NCI-H146 (cell line): ENCODE measurements around the gene MEI1.

ENCODE experiments used
- DNase-seq: peaks from one replicate; lab custom pipeline; 2025; lab: John Stamatoyannopoulos, UW

The MEI1 gene

DNA sequence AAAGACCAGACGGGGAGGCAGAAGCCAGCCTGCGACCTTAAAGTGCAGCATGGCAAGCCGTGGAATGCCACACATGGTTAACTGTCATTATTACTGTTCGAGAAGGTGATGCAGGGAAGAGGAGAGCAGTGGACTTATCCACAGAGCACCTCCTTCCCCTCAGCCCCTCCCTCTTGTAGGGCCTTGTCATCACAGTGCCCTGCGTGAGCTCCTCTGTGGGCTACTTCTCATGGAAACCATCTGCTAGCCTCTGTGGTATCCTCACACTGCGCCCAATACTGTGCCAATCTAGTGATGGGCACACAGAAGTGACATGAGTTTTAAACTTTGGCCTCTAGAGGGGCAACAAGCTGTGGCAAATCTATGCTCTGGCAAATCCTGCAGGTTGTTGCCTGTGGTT lies 83.0 kb downstream of the MEI1 start:
- no peak for DNase-seq

- no peak for DNase-seq
These were observed 83.4 kb downstream of the MEI1 start for GRCh38 chr22:41782751-41783150.

DNA sequence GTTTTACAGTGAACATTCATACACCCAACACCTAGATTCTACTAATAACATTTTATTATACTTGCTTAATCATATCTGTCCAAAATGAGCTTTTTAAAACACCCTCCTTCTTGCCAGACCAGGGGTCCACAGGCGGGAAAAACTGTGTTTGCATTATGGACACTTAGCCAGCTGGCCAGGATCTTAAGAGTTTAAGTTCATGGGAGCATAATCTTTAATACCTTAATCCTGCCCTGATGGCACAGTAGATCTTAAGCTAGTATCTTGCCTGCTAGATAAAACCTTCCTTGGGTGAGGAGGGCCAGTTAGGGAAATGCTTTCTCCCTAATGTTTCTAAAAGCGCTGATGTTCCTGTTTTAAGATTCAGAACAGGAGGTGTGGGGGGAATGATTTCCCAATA lies 88.0 kb downstream of the MEI1 start:
- DNase-seq, result no peak

GRCh38 chr22:41793871-41794270 lies 94.6 kb downstream of the MEI1 start:
- no peak for DNase-seq

DNA sequence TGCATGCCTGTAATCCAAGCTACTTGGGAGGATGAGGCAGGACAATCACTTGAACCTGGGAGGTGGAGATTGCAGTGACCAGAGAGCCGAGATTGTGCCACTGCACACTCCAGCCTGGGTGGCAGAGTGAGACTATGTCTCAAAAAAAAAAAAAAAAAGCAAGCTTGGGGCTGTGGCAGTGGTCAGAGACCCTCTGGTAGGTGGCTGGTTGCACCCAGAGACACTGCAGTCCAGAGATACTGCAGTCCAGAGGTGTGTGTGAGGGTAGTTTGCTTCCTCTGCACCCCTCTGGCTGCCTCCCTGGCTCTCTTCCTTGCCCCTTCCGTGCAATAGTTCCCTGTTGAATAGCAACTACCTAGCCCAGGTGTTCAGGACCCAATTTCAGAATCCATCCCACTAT lies 99.4 kb downstream of the MEI1 start:
- no peak for DNase-seq

DNA sequence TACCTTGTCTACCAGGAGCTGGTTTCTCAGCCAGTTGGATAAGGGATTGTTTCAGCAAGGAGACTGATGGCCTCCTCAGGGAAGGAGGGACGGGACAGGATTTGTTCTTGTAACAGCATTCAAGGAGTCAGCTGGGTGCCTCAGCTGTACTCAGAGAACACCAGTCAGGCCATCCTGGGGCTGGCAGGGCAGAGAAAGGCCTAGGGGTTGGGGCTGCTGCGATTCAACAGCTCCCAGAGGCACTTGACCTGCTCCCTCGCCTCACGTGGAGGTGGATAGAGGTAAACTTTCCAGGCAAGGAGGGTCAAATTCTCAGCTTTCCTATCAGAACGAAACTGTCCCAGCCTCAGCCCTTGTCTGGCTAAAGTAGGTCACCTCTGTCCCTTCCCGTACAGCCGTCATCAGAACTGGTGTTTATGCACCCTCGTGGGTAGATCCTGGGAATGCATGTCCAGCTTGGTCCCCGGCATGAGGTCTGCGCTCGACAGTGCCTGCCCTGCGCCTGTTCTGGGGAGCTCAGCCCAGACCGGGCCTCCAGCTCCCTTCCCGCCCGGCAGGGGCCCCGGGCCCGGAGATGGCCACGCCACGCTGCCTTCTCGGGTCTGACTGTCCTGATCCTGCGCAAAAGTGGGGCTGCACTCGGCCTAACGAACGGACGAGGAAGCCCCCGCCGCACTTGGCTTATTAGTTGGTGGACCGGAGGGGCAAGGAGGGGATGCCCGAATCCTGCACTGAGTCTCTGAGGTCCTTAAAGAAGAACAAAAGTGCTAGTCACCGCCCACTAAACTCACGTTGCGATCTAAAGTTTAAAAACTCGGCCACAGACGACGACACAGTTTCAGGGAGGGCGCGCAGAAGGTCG lies 100.4 kb downstream of the MEI1 start:
- DNase-seq, result peak; percentile 31

DNA sequence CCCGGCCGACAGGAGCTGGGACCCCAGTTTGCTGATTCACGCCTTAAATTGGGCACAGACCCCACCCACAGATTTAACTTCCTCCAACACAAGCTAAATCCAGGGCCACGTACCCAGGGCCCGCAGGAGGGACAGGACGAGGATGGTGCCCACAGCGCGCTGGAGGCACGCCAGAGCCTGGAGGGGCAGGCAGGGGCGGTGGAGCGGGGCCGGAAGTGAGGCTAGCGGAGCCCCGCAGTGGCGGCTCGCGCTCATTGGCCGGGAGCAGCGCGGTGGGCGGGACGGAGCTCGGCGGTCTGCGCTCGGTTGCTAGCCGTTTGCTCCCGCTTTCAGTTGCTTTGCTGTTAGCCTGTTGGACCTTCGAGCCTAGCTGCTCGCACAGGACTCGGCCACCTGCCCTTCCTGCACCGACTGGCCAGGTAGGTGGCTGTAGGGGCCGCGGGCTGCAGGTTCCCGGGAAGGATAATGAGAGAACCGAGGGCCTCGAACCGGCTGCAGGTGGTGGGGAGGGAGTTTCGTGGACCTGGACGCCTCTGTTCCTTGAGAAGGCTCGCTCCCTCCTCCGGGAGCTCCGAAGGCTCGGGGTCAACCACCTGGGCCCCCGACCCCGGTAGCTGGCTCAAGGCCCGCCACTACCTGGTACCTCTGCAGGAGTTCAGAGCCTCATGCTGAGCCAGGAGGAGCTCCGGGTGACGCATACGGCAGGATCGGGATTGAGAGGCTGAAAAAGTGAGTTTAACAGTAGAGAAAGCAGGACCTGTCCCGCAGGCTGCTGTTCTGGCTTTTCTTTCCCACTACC lies 101.2 kb downstream of the MEI1 start, which contains the start of gene CCDC134:
CCDC134 (plus strand) TSS at position 332 of the 799 bp plus-strand sequence. CDS start 8,212 bp downstream, outside the sequence.
- DNase-seq, result peak; percentile 84

DNA sequence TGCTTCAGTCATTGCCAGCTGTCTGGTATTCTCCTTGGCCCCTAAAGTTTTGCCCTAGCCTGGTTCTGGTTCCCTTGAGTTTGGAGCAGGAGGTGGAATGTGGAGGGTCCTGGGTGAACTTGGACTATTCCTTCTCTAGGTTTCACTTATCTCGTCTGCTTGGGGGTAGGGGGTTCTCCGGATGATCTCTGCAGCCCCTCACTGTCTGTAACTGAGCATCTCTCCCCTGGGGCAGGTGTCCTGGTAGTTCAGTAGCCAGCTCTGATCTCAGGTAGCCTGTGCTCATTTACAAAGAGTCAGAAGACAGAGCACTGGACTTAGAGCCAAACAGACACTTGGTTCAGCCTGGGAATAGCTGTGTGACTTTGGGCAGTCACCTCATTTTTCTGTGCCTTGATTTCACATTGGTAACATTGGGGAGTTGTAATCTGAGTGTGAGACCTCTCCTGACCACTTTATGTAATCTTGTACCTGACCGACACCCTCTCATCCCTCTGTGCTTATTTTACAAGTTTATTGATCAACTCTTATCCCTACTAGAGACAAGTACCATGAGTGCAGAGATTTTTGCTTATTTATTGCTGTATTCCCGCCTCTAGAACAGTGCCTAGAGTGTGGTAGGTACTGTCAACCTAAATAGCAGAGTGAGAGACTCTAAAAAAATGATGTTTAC lies 102.0 kb downstream of the MEI1 start:
- DNase-seq, result peak; percentile 6

DNA sequence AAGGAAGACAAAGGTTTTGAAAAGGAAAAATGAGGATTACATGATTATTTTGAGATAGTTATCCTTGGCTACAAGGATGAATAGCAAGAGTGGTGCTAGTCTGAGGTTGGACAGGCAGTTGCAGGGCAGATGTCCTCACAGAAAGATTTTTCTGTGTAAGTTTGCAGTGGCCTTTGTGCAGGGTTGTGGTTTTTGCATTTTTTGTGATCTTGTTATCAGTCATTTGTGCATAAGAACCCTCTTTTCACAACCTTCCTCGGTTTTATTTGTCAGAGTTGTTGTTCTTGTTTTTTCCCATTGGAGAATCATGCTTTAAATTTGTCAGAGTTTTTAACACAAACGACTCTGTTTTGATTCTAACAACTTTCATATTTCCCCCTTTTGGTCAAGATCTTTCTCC lies 102.6 kb downstream of the MEI1 start:
- DNase-seq, result no peak

DNA sequence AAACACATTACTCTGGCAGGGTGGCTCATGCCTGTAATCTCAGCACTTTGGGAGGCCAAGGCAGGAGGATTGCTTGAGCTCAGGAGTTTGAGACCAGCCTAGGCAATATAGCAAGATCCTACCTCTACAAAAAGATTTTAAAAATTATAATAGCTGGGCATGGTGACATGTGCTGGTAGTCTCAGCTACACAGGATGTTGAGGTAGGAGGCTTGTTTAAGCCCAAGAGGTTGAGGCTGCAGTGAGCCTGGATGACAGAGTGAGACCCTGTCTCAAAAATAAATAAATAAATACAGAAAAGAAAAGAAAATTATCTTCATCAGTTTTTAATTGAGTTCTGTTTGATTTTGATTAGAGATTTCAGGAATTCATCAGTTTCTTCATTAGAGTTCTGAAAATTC lies 106.3 kb downstream of the MEI1 start:
- no peak for DNase-seq

DNA sequence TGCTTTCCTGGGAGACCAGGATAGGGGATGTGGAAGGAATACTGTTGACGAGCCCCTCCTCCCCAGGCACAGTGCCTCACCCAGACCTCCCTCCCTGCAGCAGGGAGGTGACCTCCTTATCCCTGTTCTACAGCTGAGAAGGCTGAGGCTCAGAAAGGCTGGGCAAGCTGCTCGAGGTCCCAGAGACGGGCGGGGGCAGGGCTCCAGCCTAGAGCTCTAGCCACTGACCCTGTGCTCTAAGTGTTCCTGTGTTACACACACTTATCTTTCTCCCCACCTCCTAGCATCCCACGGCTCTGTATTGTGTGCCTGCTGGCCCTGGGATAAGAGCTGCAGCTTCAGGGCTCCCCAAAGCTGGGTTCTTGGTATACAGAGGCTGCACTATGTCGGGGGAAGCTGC lies 109.1 kb downstream of the MEI1 start:
- no peak for DNase-seq

DNA sequence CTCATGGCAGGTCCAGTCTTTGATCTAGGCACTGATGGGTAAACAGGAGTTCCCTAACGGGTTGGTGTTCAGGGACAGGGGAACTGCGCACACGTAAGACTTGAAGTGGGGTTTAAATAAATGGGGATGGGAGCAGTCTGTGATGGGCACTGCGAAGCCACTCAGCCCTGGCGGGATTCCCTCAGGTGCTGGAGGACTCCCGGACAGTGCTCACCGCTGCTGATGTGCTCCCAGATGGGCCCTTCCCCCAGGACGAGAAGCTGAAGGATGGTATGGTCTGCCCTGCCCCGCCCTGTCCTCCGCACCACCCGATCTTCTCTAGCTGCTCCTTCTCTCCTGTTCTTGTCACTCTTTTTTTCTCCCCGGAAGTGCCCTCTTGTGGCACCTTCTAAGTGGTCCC lies 110.7 kb downstream of the MEI1 start:
- no peak for DNase-seq

GRCh38 chr22:41812805-41813545 lies 113.7 kb downstream of the MEI1 start:
- DNase-seq, result no peak

DNA sequence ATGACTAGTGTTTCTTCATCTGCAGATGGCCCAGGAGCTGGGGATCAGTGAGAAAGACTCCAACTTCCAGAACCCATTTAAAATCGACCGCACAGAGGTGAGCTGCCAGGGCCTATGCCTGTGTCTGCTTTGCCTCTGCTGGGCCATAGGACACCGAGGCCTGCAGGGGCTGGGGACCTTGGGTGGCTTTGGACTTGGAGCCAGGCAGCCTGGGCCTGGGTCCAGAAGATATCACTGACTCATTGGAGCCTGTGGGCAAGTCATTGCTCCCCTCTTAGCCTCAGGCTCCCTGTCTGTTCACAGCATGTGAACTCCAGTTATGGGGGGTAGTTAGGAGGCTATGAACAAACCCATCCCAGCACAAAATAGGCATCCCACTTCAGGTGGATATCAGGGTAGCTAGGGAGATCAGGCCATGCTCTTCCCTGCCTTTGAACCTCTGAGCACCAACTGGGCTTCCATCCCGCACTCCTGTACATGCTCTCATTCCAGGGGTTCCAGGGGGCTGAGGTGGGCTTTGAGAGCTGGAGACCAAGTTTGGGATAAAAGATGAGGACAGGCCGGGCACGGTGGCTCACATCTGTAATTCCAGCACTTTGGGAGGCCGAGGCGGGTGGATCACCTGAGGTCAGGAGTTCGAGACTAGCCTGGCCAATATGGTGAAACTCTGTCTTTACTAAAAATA lies 114.6 kb downstream of the MEI1 start:
- DNase-seq, result no peak

DNA sequence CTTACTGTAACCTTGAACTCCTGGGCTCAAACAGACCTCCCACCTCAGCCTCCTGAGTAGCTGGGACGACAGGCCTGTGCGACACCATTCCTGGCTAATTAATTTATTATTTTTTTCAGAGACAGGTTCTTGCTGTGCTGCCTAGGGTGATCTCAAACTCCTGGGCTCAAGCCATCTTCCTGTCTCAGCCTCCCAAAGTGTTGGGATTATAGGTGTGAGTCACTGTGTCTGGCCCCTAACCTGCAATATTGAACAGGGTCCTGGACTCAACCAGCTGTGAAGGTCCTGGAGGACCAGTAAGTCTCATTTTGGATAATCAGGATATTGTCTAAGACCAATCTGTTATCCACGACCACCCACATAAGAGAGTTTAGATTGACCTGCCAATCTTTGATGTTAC lies 116.4 kb downstream of the MEI1 start:
- no peak for DNase-seq

DNA sequence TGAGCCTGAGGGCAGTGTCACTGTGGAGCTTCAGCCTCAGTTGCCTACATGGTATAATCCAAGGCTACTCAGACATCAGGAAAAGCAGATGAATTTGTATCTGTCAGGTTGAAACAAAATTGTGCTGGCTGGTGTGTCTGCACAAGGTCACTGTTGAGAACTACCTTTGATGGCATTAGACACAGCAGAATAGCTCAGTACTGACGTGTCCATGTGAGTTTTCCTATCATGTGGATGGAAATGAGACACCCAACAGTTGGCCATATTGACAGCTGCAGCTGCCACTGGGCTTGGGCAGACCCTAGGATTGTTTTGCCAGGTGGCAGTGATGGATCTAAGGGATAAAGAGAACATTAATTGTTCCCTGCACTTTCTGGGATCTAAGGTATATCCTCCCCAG lies 116.9 kb downstream of the MEI1 start:
- no peak for DNase-seq

GRCh38 chr22:41816871-41817270 lies 117.6 kb downstream of the MEI1 start:
- DNase-seq, result no peak

- DNase-seq, result no peak
These were observed 118.7 kb downstream of the MEI1 start for GRCh38 chr22:41818011-41818410.

GRCh38 chr22:41818596-41818995 lies 119.3 kb downstream of the MEI1 start:
- no peak for DNase-seq

- DNase-seq, result no peak
These were observed 120.0 kb downstream of the MEI1 start for GRCh38 chr22:41819257-41819656.

- no peak for DNase-seq
These were observed 121.1 kb downstream of the MEI1 start for GRCh38 chr22:41820447-41820846.
